HG02588 (cell line): ENCODE measurements around the gene RNF2.

Experiments
- ATAC-seq: cut with Tn5 transposase; IDR thresholded peaks from one replicate; pipeline ENCODE4 v1.9.1; 2021; ENCODE audit warnings: mild to moderate bottlenecking, moderate library complexity; ENCODE audit not compliant: unreplicated experiment

RNF2 gene

DNA sequence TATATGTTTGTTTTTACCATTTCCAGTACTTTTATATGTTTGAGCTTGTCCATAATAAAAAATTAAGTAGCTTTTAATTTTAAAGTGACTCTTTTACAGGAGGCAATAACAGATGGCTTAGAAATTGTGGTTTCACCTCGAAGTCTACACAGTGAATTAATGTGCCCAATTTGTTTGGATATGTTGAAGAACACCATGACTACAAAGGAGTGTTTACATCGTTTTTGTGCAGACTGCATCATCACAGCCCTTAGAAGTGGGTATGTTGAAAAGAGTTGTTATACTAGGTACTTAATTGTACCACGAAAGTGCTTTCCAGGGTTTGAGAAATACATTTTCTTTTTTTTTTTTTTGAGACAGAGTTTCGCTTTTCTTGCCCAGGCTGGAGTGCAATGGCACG, 46.1 kb downstream of the RNF2 start:
- ATAC-seq, result no peak

GRCh38 chr1:185094761-185095160, 49.4 kb downstream of the RNF2 start:
- no peak for ATAC-seq

GRCh38 chr1:185096531-185096930, 51.2 kb downstream of the RNF2 start:
- no peak for ATAC-seq

DNA sequence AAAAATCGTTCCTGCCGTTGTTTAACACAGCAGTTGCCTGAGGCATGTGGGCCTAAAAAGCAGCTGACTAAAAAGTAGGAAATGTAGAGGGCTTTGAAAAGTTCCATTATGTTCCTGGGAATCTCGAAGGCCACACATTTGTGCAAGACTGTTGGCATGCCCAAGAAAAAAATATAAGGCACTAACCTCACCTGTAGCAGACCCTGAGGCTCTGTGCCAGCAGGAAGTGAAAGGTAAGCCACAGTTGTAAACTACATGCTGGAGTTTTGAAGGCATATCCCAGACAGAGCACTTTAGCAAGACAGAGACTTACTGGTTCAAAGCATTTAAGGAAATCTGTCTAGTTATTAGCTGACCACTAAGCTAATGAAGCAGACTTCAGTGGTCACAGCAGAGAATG, 58.7 kb downstream of the RNF2 start:
- ATAC-seq, result no peak

GRCh38 chr1:185105121-185105520, 59.8 kb downstream of the RNF2 start:
- ATAC-seq, result no peak

- ATAC-seq, result no peak
Measured at GRCh38 chr1:185108321-185108720, 63.0 kb downstream of the RNF2 start.

DNA sequence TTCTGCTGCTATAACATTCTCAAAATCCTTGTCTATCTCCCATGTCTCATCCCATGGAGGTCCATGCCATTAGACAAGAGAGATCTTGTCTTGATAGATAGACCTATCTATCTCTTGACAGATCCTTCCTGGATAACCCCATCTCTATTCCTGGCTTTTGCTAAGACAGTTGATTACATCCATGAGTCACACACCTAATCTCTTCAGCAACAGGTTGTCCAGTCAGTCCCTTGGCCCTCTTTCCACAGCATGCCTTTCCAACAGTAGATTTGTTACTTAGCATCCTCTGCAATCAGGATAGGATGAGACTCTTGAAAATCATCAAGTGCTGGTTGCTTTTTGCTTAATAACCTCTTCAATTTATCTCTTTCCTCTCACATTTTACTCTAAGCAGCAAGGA, 64.8 kb downstream of the RNF2 start:
- no peak for ATAC-seq

GRCh38 chr1:185111873-185112272, 66.5 kb downstream of the RNF2 start:
- no peak for ATAC-seq

DNA sequence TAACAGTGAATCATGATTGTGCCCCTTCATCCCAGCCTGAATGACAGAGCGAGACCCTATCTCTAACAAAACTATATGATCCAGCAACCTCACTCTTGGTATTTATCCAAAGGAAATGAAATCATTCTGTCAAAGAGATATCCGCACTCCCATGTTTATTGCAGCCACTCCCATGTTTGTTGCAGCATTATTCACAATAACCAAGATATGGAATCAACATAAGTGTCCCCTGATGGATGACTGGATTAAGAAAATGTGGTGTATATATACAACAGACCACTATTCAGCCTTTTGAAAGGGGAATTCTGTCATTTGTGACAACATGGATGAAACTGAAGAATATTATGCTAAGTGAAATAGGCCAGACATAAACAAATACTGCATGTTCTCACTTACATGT, 67.0 kb downstream of the RNF2 start:
- ATAC-seq, result no peak

GRCh38 chr1:185129708-185130107, 84.3 kb downstream of the RNF2 start:
- no peak for ATAC-seq

- no peak for ATAC-seq
Measured at GRCh38 chr1:185132534-185132933, 87.2 kb downstream of the RNF2 start.

GRCh38 chr1:185137896-185138545, 92.7 kb downstream of the RNF2 start:
- ATAC-seq, result no peak

GRCh38 chr1:185139246-185139645, 93.9 kb downstream of the RNF2 start:
- no peak for ATAC-seq

- no peak for ATAC-seq
Measured at GRCh38 chr1:185144233-185144632, 98.9 kb downstream of the RNF2 start.

DNA sequence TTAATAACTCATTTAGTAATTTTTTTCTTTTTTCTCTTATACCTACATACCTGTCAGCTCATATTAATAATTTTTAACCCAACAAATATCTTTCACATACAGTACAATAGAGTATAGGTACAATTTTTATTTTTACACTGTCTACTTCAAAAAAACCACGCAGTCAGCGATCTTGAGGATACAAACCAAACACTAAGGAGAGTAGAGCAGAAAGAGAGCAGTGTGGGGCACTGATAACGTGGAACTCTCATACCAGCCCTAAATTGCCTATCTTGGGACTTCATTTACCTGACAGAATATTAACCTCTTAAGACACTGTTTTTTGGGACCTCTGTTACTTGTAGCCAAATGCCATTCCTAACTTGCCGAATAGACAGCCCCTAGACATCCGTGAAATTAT, 105.9 kb downstream of the RNF2 start:
- ATAC-seq, result no peak
